Kidney (tissue), 14 donors: ENCODE measurements around the gene PCDH9. TPM values are rescaled to one million over a fixed set of nuclear protein-coding genes. Genes with fewer than 3 reads are reported as not detected.

Experiments
- DNase-seq, 5 donors: peaks; one replicate each; pipeline ENCODE4 v3.0.0-alpha.2; 2013 to 2020
- FAIRE-seq: peaks from 2 replicates; lab custom pipeline; 2012; peaks lifted over from hg19 to GRCh38; lab: Jason Lieb, UNC
- H3K27ac ChIP-seq, 2 donors: one replicate each; pipeline ENCODE4 v1.7.0; 2013; ENCODE audit warnings: low read depth in 2 of 2, low read length in 2 of 2, inconsistent platforms in 1 of 2
- H3K27me3 ChIP-seq: one replicate; pipeline ENCODE4 v1.7.1; 2013; ENCODE audit warnings: low read length, inconsistent platforms; ENCODE audit not compliant: control insufficient read depth, insufficient read depth
- H3K36me3 ChIP-seq, 3 donors: one replicate each; pipeline versions ENCODE4 v1.7.0 to v1.7.1; 2013; ENCODE audit warnings: low read length in 3 of 3, control low read depth in 1 of 3, inconsistent platforms in 1 of 3; ENCODE audit not compliant: insufficient read depth in 3 of 3, control insufficient read depth in 2 of 3
- H3K4me1 ChIP-seq, 3 donors: one replicate each; pipeline versions ENCODE4 v1.7.0 to v1.7.1; 2013; ENCODE audit warnings: low read length in 3 of 3, inconsistent platforms in 1 of 3, low read depth in 1 of 3; ENCODE audit not compliant: control insufficient read depth in 2 of 3, insufficient read depth in 2 of 3
- H3K4me3 ChIP-seq, 3 donors: one replicate each; pipeline versions ENCODE4 v1.7.0 to v1.8.1; 2013; ENCODE audit warnings: low read length in 3 of 3, control low read depth in 1 of 3, inconsistent platforms in 1 of 3
- H3K9ac ChIP-seq, 3 donors: one replicate each; pipeline versions ENCODE4 v1.7.0 to v1.7.1; 2013; ENCODE audit warnings: low read length in 3 of 3, control low read depth in 1 of 3, inconsistent platforms in 1 of 3
- H3K9me3 ChIP-seq, 3 donors: one replicate each; pipeline versions ENCODE4 v1.7.0 to v1.7.1; 2013; ENCODE audit warnings: low read length in 3 of 3, control low read depth in 1 of 3, inconsistent platforms in 1 of 3; ENCODE audit not compliant: control insufficient read depth in 2 of 3, insufficient read depth in 1 of 3
- intact Hi-C: fragments of 100-400 bp; cut with DNase I; formaldehyde crosslinking; loops from one replicate; pipeline ENCODE4 v1.11.1; 2022
- polyA plus RNA-seq: library from polyadenylated mRNA; stranded (reverse); fragments of 350-450 nt; fragmentation: Illumina TruSeq; extraction: RNeasy Lipid Tissue Mini Kit (QIAGEN cat#74804); gene quantifications from one replicate; pipeline ENCODE4 v1.2.3, GENCODE V29; 2014; ENCODE audit warnings: low read depth, low replicate concordance; ENCODE audit not compliant: insufficient read depth
- total RNA-seq: library from RNA; stranded (reverse); fragmentation: NEBNext Ultra II Directional; extraction: Animal tissue kit (Norgen Biotek cat#: 25700); gene quantifications from one replicate; pipeline ENCODE4 v1.2.1, GENCODE V29; 2021
- TF ChIP-seq, protein P1 (sequence below): IDR thresholded peaks from 3 replicates; pipeline ENCODE4 v1.5.1; 2012; ENCODE audit warnings: mild to moderate bottlenecking, moderate library complexity, borderline replicate concordance; ENCODE audit not compliant: insufficient read depth; ENCODE audit errors: extremely low read depth
- donor health status: control.
- donor health status: control.
- donor health status: control.
- donor health status: control.
- donor health status: control.
- donor health status: DM: yes; HTN: yes; CAD: no.
- donor health status: Normal renal cell carcinoma (clear cell type).

Gene PCDH9
- total and polyA plus RNA-seq, 2 donors from 2014 or later = 1.6 to 9.5 TPM

DNA sequence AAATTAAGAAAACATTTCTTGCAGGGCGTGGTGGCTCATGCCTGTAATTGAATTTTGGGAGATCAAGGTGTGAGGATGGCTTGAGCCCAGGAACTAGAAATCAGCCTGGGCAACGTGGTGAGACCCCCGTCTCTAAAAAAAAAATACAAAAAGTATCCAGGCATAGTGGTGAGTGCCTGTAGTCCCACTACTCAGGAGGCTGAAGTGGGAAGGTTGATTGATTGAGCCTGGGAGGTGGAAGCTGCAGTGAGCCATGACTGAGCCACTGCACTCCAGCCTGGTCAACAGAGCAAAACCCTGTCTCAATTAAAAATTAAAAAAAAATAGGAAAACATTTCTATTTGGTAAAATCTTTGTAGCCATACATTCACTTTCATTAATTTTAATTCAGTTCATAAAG is 526.5 kb downstream of the PCDH9 start:
- H3K27ac ChIP-seq = no peak overlapping the region
- no peak overlapping the region for H3K4me3 ChIP-seq
- intact Hi-C loops = no loop called here
- H3K9ac ChIP-seq = no peak overlapping the region
- FAIRE-seq = no peak
- no peaks in the 10 kb centered on the region for H3K4me1 ChIP-seq
- TF ChIP-seq, protein P1, sequence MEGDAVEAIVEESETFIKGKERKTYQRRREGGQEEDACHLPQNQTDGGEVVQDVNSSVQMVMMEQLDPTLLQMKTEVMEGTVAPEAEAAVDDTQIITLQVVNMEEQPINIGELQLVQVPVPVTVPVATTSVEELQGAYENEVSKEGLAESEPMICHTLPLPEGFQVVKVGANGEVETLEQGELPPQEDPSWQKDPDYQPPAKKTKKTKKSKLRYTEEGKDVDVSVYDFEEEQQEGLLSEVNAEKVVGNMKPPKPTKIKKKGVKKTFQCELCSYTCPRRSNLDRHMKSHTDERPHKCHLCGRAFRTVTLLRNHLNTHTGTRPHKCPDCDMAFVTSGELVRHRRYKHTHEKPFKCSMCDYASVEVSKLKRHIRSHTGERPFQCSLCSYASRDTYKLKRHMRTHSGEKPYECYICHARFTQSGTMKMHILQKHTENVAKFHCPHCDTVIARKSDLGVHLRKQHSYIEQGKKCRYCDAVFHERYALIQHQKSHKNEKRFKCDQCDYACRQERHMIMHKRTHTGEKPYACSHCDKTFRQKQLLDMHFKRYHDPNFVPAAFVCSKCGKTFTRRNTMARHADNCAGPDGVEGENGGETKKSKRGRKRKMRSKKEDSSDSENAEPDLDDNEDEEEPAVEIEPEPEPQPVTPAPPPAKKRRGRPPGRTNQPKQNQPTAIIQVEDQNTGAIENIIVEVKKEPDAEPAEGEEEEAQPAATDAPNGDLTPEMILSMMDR = no peak
- peak in 3 of 5 donors; percentile 26 to 51 (median 46) for DNase-seq
- H3K27me3 ChIP-seq = no peaks in the 10 kb centered on the region
- H3K9me3 ChIP-seq = no peaks in the 10 kb centered on the region
- no peaks in the 10 kb centered on the region for H3K36me3 ChIP-seq

DNA sequence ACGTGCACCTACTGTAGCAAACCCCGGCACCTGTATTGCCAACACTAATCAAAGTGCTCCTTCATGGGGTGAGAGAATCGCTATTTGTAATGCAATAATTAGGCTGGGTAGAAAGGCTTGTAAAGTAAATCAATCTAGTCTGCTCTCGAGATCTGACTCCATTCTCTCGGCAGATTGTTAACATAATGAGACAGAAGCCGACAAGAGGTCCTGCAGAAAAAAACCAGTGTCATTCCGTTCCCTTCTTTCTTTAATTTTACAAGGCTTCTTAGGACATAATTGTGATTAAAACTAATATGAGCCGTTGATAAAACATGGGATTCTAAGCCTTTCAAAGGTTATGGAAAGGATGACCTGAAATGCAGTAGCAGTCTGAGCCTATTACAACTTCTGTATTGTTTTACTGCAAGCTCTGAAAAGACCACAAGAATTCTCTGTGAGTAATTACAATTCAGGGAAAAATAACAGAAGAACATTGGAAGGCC is 530.0 kb downstream of the PCDH9 start:
- Histone ChIP-seq H3K27me3 (no peaks in the 10 kb centered on the region), H3K4me3 (no peak overlapping the region), H3K36me3 (no peaks in the 10 kb centered on the region), H3K9ac (no peak overlapping the region), H3K4me1 (no peaks in the 10 kb centered on the region), H3K9me3 (no peaks in the 10 kb centered on the region), H3K27ac (no peak overlapping the region)
- intact Hi-C loops = no loop called here
- no peak for FAIRE-seq
- peak in 1 of 5 donors; percentile 26 for DNase-seq
- TF ChIP-seq, protein P1 = no peak

DNA sequence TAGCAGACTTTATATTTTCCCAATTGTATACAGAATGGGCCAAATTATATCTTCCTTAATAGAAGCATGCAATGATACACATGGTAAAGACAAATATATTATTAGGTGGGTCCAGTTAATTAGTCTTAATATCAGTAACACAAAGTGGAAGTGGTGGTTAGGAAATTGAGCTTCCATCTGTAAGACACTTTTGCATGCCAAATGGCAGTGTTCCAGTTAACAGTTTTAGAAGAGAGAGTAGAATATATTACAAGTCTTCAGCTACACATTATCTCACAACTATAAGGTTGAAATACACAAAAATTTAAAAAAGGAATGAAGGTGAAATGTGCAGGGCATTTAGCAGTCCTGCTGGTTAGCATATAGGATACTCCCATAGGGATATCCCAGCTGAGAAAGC is 536.5 kb downstream of the PCDH9 start:
- no peak overlapping the region for H3K27ac ChIP-seq
- intact Hi-C loops = no loop called here
- FAIRE-seq (no peak), DNase-seq (no peak)
- TF ChIP-seq, protein P1 = no peak
- H3K36me3 ChIP-seq = no peaks in the 10 kb centered on the region
- H3K27me3 ChIP-seq = no peaks in the 10 kb centered on the region
- no peaks in the 10 kb centered on the region for H3K9me3 ChIP-seq
- no peak overlapping the region for H3K4me3 ChIP-seq
- no peaks in the 10 kb centered on the region for H3K4me1 ChIP-seq
- H3K9ac ChIP-seq = no peak overlapping the region

DNA sequence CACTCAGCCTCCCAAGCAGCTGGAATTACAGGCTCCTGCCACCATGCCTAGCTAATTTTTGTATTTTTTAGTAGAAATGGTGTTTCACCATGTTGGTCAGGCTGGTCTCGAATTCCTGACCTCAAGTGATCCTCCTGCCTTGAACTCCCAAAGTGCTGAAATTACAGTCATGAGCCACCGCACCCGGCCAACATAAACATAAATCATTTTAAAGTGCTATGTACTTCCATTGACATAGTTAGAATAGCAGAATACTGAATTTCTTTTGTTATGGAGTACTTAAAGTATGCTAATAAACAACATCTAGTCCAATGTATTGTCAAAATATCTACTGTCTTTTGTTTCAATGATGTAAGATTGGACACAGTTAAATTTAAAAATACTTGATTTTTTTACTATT is 539.0 kb downstream of the PCDH9 start:
- TF ChIP-seq, protein P1 = no peak
- no peak overlapping the region for H3K27ac ChIP-seq
- H3K27me3 ChIP-seq = no peaks in the 10 kb centered on the region
- no peaks in the 10 kb centered on the region for H3K36me3 ChIP-seq
- H3K4me3 ChIP-seq = no peak overlapping the region
- no peaks in the 10 kb centered on the region for H3K9me3 ChIP-seq
- no peak for DNase-seq
- no peak overlapping the region for H3K9ac ChIP-seq
- no peak for FAIRE-seq
- H3K4me1 ChIP-seq = no peaks in the 10 kb centered on the region
- intact Hi-C loops = no loop called here
